Activated CD8-positive, alpha-beta memory T cell treated with anti-CD3 and anti-CD28 coated beads for 48 hours (primary cell): ENCODE results near the gene VGLL2.

ENCODE experiments used
- DNase-seq, 3 experiments: peaks; one replicate each; pipeline ENCODE4 v3.0.0-alpha.2; 2020; ENCODE audit warnings: low read depth in 2 of 3, low spot score in 2 of 3

The VGLL2 gene

GRCh38 chr6:117268924-117269323 is 3.6 kb downstream of the VGLL2 start:
- DNase-seq: no peak

DNA sequence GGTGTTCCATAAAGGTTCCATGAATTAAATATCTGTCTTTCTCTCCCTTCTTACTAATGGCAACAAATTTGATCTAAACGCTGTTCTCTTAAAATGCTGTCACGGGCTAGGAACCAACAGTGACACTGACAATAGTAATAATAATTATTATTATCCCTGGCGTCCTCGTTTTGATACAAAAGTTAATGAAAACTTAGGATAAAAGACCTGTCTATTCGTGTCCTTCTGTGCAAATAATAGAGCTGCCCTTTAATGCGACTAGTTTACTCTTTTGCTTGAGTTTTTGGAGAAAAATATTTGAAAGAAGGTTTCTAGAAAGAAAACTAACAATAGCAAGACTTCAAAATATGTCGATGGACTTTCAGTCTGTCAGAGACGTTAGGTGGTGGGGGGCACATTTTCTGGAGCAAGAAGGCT is 4.3 kb downstream of the VGLL2 start:
- DNase-seq: no peak

- no peak for DNase-seq
Measured at GRCh38 chr6:117270055-117270842, 4.9 kb downstream of the VGLL2 start.

- no peak for DNase-seq
Measured at GRCh38 chr6:117270843-117271507, 5.6 kb downstream of the VGLL2 start.

- DNase-seq: no peak
Measured at GRCh38 chr6:117272032-117272866, 6.9 kb downstream of the VGLL2 start.

DNA sequence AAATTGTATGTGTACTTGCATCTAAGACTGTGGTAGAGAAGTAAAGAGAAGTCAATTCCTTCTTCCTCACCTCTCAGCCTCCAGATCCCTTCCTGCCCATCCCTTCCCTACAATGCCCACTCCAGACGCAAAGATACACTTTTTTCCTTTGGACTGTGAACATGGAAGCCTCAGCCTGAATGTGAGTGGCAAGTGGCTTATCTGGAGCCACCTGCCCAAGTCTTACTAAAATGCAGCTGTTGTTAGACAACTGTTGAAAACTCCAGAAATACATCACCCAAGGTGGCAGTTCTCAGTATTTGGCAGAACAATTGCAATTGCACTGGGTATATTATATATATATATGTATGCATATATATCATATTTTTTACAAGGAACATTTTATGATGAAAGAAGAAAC is 7.5 kb downstream of the VGLL2 start:
- no peak for DNase-seq

DNA sequence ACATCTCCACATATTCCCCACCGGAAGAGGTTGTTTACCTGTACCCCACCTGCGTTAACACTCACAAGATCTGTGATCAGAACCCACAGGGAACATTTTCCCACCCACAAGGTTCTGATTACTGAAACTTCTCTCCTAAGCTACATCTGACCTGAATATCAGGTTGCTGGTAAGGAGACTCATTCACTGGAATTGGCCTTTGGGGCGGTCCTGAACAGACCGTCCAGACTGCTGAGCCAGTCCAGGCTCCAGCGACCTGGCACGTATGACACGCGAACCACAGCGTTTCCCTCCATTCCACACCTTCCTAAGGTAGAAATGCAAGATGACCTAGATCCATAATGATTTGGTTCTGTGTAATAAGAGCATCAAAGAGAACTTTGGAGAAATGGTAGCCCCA is 9.8 kb downstream of the VGLL2 start:
- no peak for DNase-seq

DNA sequence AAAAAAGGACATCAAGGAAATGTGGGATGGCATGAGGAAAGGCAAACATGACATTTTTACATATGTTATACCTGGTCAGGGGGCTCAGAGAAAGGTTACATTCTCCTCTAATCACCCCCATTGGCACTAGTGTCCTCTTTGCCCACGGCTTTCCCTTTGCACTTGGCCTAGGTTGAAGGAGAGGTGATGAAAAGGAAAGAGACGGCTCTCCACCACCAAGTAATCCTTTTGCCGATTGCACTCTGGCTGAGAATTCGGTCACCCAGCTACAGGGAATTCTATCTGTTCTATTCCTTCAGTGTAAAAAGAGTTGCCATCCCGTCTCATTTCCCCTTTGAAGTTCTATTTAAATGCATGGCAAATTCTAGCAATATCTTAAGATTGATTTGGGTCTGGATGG is 10.4 kb downstream of the VGLL2 start:
- DNase-seq: no peak

DNA sequence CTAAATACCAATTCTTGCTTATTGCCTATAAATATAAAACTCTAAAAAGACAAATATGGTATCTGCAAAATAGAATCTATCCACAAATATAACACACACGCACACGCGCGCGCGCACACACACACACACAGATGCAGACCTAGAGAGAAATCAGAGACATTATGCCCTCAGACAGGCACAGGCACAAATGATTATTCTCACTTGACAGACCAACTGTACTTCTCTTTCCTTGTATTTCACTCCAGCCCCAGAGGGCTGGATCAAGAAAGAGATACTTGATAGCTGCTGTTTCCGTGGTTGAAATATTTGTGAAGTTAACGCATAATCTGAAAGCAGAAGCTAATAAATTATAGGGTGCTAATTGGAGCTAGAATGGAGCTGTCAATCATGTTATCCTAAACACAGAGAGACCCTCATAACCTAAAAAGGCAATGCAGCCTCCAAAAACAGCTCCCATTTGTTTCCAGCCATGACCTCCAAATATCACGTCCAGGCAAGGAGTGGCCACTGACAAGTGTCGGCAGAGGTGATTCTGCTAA is 11.5 kb downstream of the VGLL2 start:
- DNase-seq: no peak

- DNase-seq: no peak
Measured at GRCh38 chr6:117280922-117281321, 15.6 kb downstream of the VGLL2 start.

GRCh38 chr6:117288083-117288715 is 22.8 kb downstream of the VGLL2 start:
- no peak for DNase-seq

- no peak for DNase-seq
Measured at GRCh38 chr6:117290173-117290846, 25.0 kb downstream of the VGLL2 start.

DNA sequence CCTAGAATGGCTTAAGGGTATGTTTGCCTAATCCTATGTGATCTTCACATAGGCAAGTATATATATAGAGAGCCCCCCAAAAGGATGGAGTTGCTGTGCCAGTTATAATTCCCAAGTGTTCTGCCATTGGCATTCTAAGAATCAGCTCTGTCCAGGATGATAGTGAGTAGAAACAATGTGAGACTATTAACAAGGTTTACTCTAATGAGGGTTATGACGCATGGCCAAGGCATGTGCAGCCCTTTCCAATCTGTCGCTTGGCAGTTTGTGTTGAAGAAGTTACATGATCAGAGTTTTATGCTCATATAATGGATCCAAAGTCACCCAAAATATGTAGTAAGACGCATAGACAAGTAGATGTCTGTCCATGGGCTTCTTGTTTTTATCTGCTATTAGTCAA is 33.6 kb downstream of the VGLL2 start:
- DNase-seq: no peak

GRCh38 chr6:117303323-117303722 is 38.0 kb downstream of the VGLL2 start:
- DNase-seq: no peak

DNA sequence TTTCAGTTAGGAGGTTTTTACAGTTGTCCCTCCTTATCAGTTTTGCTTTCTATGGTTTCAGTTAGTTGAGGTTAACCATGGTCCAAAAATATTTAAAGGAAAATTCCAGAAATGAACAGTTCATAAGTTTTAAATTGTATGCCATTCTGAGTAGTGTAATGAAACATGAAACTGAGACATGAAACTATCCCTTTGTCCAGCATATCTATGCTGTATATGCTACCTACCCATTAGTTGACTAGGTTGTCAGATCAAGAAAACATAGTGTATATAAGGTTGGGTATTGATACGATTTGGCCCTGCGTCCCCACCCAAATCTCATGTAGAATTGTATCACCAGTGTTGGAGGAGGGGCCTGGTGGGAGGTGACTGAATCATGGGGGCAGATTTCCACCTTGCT is 39.1 kb downstream of the VGLL2 start:
- no peak for DNase-seq

DNA sequence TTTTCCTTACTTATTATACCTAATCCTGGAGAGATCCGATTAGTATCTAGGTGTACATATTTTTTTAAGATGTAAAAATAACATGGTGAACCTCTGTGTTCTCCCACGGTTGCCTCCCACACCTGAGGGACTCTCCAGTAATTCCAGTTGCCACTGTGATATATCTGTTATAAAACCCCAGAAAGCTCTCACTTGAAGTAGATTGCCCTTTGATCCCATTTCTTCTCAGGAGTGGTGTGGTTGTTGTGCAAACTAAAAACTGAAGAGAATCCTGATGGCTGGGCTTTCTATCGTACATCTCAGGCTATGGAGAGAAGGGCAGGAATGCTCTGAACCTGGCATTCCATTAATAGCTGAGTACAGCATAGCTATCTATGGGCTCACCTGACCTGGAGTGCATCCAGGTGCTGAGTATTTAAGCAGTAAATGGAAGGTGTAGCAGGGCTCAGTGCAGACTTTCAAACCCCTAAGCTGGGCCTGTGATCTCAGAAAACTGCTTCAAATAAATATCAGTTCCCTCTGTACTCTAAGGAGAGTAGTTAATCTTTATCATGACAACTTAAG is 41.0 kb downstream of the VGLL2 start:
- no peak for DNase-seq

- no peak for DNase-seq
Measured at GRCh38 chr6:117307655-117308054, 42.3 kb downstream of the VGLL2 start.

- DNase-seq: no peak
Measured at GRCh38 chr6:117309069-117309468, 43.7 kb downstream of the VGLL2 start.

DNA sequence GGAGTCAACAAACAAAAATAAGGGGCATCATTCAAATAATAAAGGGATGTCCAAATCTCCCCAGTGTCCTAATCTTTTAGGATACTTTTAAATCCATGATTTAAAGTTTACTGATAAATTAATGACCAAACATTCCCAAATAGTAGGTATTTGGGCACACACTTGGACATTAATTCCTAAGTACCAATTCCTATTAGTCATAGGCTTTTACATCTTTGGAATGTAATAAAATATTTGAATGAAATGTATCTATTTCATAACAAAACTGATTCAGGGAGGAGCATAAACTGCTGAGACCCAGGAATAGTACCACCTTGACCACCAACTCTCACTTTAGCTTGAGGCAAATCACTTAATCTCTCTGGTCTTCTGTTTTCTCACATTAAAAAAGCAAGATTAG is 44.3 kb downstream of the VGLL2 start:
- no peak for DNase-seq

GRCh38 chr6:117311310-117311709 is 46.0 kb downstream of the VGLL2 start:
- no peak for DNase-seq
